ENCODE results near the gene MINDY2.

- TF ChIP-seq, protein P1, sequence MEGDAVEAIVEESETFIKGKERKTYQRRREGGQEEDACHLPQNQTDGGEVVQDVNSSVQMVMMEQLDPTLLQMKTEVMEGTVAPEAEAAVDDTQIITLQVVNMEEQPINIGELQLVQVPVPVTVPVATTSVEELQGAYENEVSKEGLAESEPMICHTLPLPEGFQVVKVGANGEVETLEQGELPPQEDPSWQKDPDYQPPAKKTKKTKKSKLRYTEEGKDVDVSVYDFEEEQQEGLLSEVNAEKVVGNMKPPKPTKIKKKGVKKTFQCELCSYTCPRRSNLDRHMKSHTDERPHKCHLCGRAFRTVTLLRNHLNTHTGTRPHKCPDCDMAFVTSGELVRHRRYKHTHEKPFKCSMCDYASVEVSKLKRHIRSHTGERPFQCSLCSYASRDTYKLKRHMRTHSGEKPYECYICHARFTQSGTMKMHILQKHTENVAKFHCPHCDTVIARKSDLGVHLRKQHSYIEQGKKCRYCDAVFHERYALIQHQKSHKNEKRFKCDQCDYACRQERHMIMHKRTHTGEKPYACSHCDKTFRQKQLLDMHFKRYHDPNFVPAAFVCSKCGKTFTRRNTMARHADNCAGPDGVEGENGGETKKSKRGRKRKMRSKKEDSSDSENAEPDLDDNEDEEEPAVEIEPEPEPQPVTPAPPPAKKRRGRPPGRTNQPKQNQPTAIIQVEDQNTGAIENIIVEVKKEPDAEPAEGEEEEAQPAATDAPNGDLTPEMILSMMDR (IDR thresholded peaks at IDR 0.05), result no peak
- TF ChIP-seq POLR2A (IDR thresholded peaks at IDR 0.05), result no peak
Measured at GRCh38 chr15:58762285-58762684, 8.8 kb upstream of the MINDY2 start.
